Tibial nerve (tissue), 3 donors: ENCODE data around the gene LKAAEAR1.

Source experiments
- POLR2A ChIP-seq, 2 donors: fragments of 450-650 bp; IDR thresholded peaks; one replicate each; pipeline ENCODE4 v1.6.1; 2017; ENCODE audit warnings: antibody characterized with exemption in 2 of 2, mild to moderate bottlenecking in 2 of 2, moderate library complexity in 2 of 2
- TF ChIP-seq, protein P1 (sequence below), 5 experiments: fragments of 200-600 bp in 3 of 5; fragments of 450-650 bp in 2 of 5; sonication (generic) in 3 of 5; IDR thresholded peaks; one replicate each; pipeline ENCODE4 v1.5.1; 2016 to 2019; ENCODE audit warnings: antibody characterized with exemption in 5 of 5, mild to moderate bottlenecking in 3 of 5, moderate library complexity in 2 of 5

GRCh38 chr20:64077094-64077493 is 7.1 kb downstream of the LKAAEAR1 start:
- TF ChIP-seq, protein P1, sequence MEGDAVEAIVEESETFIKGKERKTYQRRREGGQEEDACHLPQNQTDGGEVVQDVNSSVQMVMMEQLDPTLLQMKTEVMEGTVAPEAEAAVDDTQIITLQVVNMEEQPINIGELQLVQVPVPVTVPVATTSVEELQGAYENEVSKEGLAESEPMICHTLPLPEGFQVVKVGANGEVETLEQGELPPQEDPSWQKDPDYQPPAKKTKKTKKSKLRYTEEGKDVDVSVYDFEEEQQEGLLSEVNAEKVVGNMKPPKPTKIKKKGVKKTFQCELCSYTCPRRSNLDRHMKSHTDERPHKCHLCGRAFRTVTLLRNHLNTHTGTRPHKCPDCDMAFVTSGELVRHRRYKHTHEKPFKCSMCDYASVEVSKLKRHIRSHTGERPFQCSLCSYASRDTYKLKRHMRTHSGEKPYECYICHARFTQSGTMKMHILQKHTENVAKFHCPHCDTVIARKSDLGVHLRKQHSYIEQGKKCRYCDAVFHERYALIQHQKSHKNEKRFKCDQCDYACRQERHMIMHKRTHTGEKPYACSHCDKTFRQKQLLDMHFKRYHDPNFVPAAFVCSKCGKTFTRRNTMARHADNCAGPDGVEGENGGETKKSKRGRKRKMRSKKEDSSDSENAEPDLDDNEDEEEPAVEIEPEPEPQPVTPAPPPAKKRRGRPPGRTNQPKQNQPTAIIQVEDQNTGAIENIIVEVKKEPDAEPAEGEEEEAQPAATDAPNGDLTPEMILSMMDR (IDR thresholded peaks at IDR 0.05), result no peak
- TF ChIP-seq POLR2A (IDR thresholded peaks at IDR 0.05), result no peak
